Aorta (tissue), 4 donors: ENCODE results near the gene STARD5. TPM values are rescaled to one million over a fixed set of nuclear protein-coding genes. Genes with fewer than 3 reads are reported as not detected.

ENCODE experiments used
- polyA plus RNA-seq, 2 donors: library from polyadenylated mRNA; stranded (reverse); fragments of 200-250 nt; gene quantifications; one replicate each; pipeline ENCODE4 v1.2.3, GENCODE V29; 2013
- total RNA-seq, 2 donors: library from RNA; stranded (reverse); fragmentation: NEBNext Ultra II Directional; extraction: Animal tissue kit (Norgen Biotek cat#: 25700); gene quantifications; one replicate each; pipeline ENCODE4 v1.2.1, GENCODE V29; 2021
- donor health status: healthy with polysubstance abuse.
- donor health status: Bipolar disorder and iron deficiency.
- donor health status: DM: no; HTN: no; CAD: no.
- donor health status: DM: yes; HTN: yes; CAD: no.

Gene STARD5
- total and polyA plus RNA-seq, 4 donors, result 2.2 to 10.3 (median 5.3) TPM

Other genes with a start within 250 kb of the STARD5 start
- gene CFAP161, start 189.9 kb downstream of the STARD5 start, total RNA-seq, result under 1 TPM; 0.45 to 0.84 TPM
- gene CFAP161, start 189.9 kb downstream of the STARD5 start, polyA plus RNA-seq, result not detected
- 10 to 100 TPM in 1 of 2 donors, 1 to 10 TPM in 1; 9.1 to 19.5 TPM for gene IL16, start 127.3 kb downstream of the STARD5 start, total RNA-seq
- 1 to 10 TPM; 5.3 to 6.5 TPM for gene IL16, start 127.3 kb downstream of the STARD5 start, polyA plus RNA-seq
- gene TMC3, start 50.1 kb upstream of the STARD5 start, total RNA-seq, result under 1 TPM in 1 of 2 donors, not detected in 1; 0.81 TPM
- not detected for gene TMC3, start 50.1 kb upstream of the STARD5 start, polyA plus RNA-seq